Keratinocyte (primary cell): Measurements from ENCODE around the gene ATXN7L3.

Source experiments
- CTCF ChIP-seq, 3 experiments: IDR thresholded peaks in 1 of 3; conservative IDR thresholded peaks in 1 of 3; optimal IDR thresholded peaks in 1 of 3; 2 replicates in 2 of 3; 3 replicates in 1 of 3; pipeline versions ENCODE3 to v1.5.1; 2011; ENCODE audit warnings: low read length in 3 of 3, mild to moderate bottlenecking in 3 of 3, moderate library complexity in 2 of 3, control low read depth in 1 of 3, inconsistent platforms in 1 of 3; ENCODE audit not compliant: insufficient read depth in 2 of 3; ENCODE audit errors: extremely low read depth in 1 of 3
- EZH2 ChIP-seq: IDR thresholded peaks from one replicate; pipeline ENCODE4 v1.6.1; 2012; ENCODE audit warnings: inconsistent platforms, mild to moderate bottlenecking, low read length, moderate library complexity

- TF ChIP-seq CTCF (optimal IDR thresholded peaks at IDR 0.05 in 1 of 3, IDR thresholded peaks at IDR 0.05 in 1 of 3, conservative IDR thresholded peaks at IDR 0.05 in 1 of 3; ENCODE audit: extremely low read depth in 1 of 3, insufficient read depth in 2 of 3, low read length in 3 of 3) = peak in 2 of 3 experiments; percentile 34 to 49
- TF ChIP-seq EZH2 = no peak
These were observed 19.5 kb upstream of the ATXN7L3 start for GRCh38 chr17:44219108-44219615.
